Left colon (tissue), 2 donors: Measurements from ENCODE around the gene SMARCD3. TPM values are rescaled to one million over a fixed set of nuclear protein-coding genes. Genes with fewer than 3 reads are reported as not detected.

Source experiments
- ATAC-seq: fragments of 200-7000 bp; cut with Tn5 transposase; one replicate; pipeline ENCODE4 v1.9.1; 2020; ENCODE audit warnings: mild to moderate bottlenecking, moderate library complexity
- DNase-seq, 2 donors: peaks; one replicate each; pipeline ENCODE4 v3.0.0-alpha.2; 2020
- intact Hi-C, 2 donors: fragments of 100-400 bp; cut with DNase I in 1 of 2; cut with micrococcal nuclease in 1 of 2; formaldehyde crosslinking; loops; one replicate each; pipeline versions ENCODE4 v1.11.2 to v1.14.0; 2022; cut with DNase I, micrococcal nuclease
- total RNA-seq, 2 donors: library from RNA; stranded (reverse); fragmentation: NEBNext Ultra II Directional; extraction: Animal tissue kit (Norgen Biotek cat#: 25700); gene quantifications; one replicate each; pipeline ENCODE4 v1.2.1, GENCODE V29; 2021
- donor health status: DM: no; HTN: no; CAD: no.
- donor health status: DM: yes; HTN: yes; CAD: no.

Gene SMARCD3
- total RNA-seq, 2 donors from 2014 or later = 4.3 to 9.8 TPM

- ATAC-seq (no peak), DNase-seq (no peak)
- intact Hi-C loops = no loop called here
Measured at GRCh38 chr7:151274396-151274795, 25.9 kb upstream of the SMARCD3 start.

GRCh38 chr7:151273651-151274390 lies 25.3 kb upstream of the SMARCD3 start:
- no peak for ATAC-seq
- no peak for DNase-seq
- intact Hi-C loops = no loop called here

- DNase-seq (no peak), ATAC-seq (no peak)
- intact Hi-C loops = no loop called here
Measured at GRCh38 chr7:151272877-151273276, 24.4 kb upstream of the SMARCD3 start.

GRCh38 chr7:151272405-151272804 lies 23.9 kb upstream of the SMARCD3 start:
- ATAC-seq (no peak), DNase-seq (no peak)
- intact Hi-C loops = no loop called here

- intact Hi-C loops = no loop called here
- DNase-seq (peak in 1 of 2 donors; percentile 51), ATAC-seq (peak; percentile 29)
Measured at GRCh38 chr7:151271699-151272355, 23.3 kb upstream of the SMARCD3 start.

- intact Hi-C loops = no loop called here
- ATAC-seq = no peak
- DNase-seq = no peak
Measured at GRCh38 chr7:151269511-151269910, 21.0 kb upstream of the SMARCD3 start.

- intact Hi-C loops = no loop called here
- ATAC-seq (no peak), DNase-seq (no peak)
Measured at GRCh38 chr7:151265351-151265931, 16.9 kb upstream of the SMARCD3 start.

- intact Hi-C loops = no loop called here
Measured at GRCh38 chr7:151264615-151265014, 16.1 kb upstream of the SMARCD3 start.

GRCh38 chr7:151261529-151261928 lies 13.0 kb upstream of the SMARCD3 start:
- ATAC-seq = no peak
- no peak for DNase-seq

More at GRCh38 chr7:151264615-151265014, 16.1 kb upstream of the SMARCD3 start:
- no peak for DNase-seq
- ATAC-seq = no peak

GRCh38 chr7:151260883-151261282 lies 12.4 kb upstream of the SMARCD3 start:
- DNase-seq (no peak), ATAC-seq (no peak)
- intact Hi-C loops = no loop called here

More at GRCh38 chr7:151261529-151261928, 13.0 kb upstream of the SMARCD3 start:
- intact Hi-C loops = no loop called here

- intact Hi-C loops = no loop called here
- no peak for DNase-seq
- ATAC-seq = no peak
Measured at GRCh38 chr7:151260471-151260870, 12.0 kb upstream of the SMARCD3 start.

GRCh38 chr7:151257990-151258389 lies 9.5 kb upstream of the SMARCD3 start:
- intact Hi-C loops = no loop called here
- ATAC-seq = no peak
- DNase-seq = no peak

GRCh38 chr7:151256410-151257045 lies 8.0 kb upstream of the SMARCD3 start:
- no peak for ATAC-seq
- intact Hi-C loops = no loop called here
- DNase-seq = no peak

GRCh38 chr7:151255390-151255789 lies 6.9 kb upstream of the SMARCD3 start:
- intact Hi-C loops = no loop called here
- ATAC-seq (no peak), DNase-seq (no peak)

- no peak for ATAC-seq
- no peak for DNase-seq
- intact Hi-C loops = no loop called here
Measured at GRCh38 chr7:151254851-151255250, 6.4 kb upstream of the SMARCD3 start.

GRCh38 chr7:151254316-151254715 lies 5.8 kb upstream of the SMARCD3 start:
- DNase-seq = no peak
- intact Hi-C loops = no loop called here
- ATAC-seq = no peak

- ATAC-seq = no peak
- no peak for DNase-seq
- intact Hi-C loops = no loop called here
Measured at GRCh38 chr7:151252961-151253711, 4.6 kb upstream of the SMARCD3 start.

- ATAC-seq (no peak), DNase-seq (no peak)
- intact Hi-C loops = no loop called here
Measured at GRCh38 chr7:151252561-151252835, 4.0 kb upstream of the SMARCD3 start.
